Kidney (tissue), 14 donors: ENCODE data around the gene PPFIA1. TPM values are rescaled to one million over a fixed set of nuclear protein-coding genes. Genes with fewer than 3 reads are reported as not detected.

ENCODE experiments used
- DNase-seq, 5 donors: peaks; one replicate each; pipeline ENCODE4 v3.0.0-alpha.2; 2013 to 2020
- FAIRE-seq: peaks from 2 replicates; lab custom pipeline; 2012; peaks lifted over from hg19 to GRCh38; lab: Jason Lieb, UNC
- H3K27ac ChIP-seq, 2 donors: one replicate each; pipeline ENCODE4 v1.7.0; 2013; ENCODE audit warnings: low read depth in 2 of 2, low read length in 2 of 2, inconsistent platforms in 1 of 2
- H3K27me3 ChIP-seq: one replicate; pipeline ENCODE4 v1.7.1; 2013; ENCODE audit warnings: low read length, inconsistent platforms; ENCODE audit not compliant: control insufficient read depth, insufficient read depth
- H3K36me3 ChIP-seq, 3 donors: one replicate each; pipeline versions ENCODE4 v1.7.0 to v1.7.1; 2013; ENCODE audit warnings: low read length in 3 of 3, control low read depth in 1 of 3, inconsistent platforms in 1 of 3; ENCODE audit not compliant: insufficient read depth in 3 of 3, control insufficient read depth in 2 of 3
- H3K4me1 ChIP-seq, 3 donors: one replicate each; pipeline versions ENCODE4 v1.7.0 to v1.7.1; 2013; ENCODE audit warnings: low read length in 3 of 3, inconsistent platforms in 1 of 3, low read depth in 1 of 3; ENCODE audit not compliant: control insufficient read depth in 2 of 3, insufficient read depth in 2 of 3
- H3K4me3 ChIP-seq, 3 donors: one replicate each; pipeline versions ENCODE4 v1.7.0 to v1.8.1; 2013; ENCODE audit warnings: low read length in 3 of 3, control low read depth in 1 of 3, inconsistent platforms in 1 of 3
- H3K9ac ChIP-seq, 3 donors: one replicate each; pipeline versions ENCODE4 v1.7.0 to v1.7.1; 2013; ENCODE audit warnings: low read length in 3 of 3, control low read depth in 1 of 3, inconsistent platforms in 1 of 3
- H3K9me3 ChIP-seq, 3 donors: one replicate each; pipeline versions ENCODE4 v1.7.0 to v1.7.1; 2013; ENCODE audit warnings: low read length in 3 of 3, control low read depth in 1 of 3, inconsistent platforms in 1 of 3; ENCODE audit not compliant: control insufficient read depth in 2 of 3, insufficient read depth in 1 of 3
- CTCF ChIP-seq: IDR thresholded peaks from 3 replicates; pipeline ENCODE4 v1.5.1; 2012; ENCODE audit warnings: mild to moderate bottlenecking, moderate library complexity, borderline replicate concordance; ENCODE audit not compliant: insufficient read depth; ENCODE audit errors: extremely low read depth
- intact Hi-C: fragments of 100-400 bp; cut with DNase I; formaldehyde crosslinking; loops from one replicate; pipeline ENCODE4 v1.11.1; 2022
- polyA plus RNA-seq: library from polyadenylated mRNA; stranded (reverse); fragments of 350-450 nt; fragmentation: Illumina TruSeq; extraction: RNeasy Lipid Tissue Mini Kit (QIAGEN cat#74804); gene quantifications from one replicate; pipeline ENCODE4 v1.2.3, GENCODE V29; 2014; ENCODE audit warnings: low read depth, low replicate concordance; ENCODE audit not compliant: insufficient read depth
- total RNA-seq: library from RNA; stranded (reverse); fragmentation: NEBNext Ultra II Directional; extraction: Animal tissue kit (Norgen Biotek cat#: 25700); gene quantifications from one replicate; pipeline ENCODE4 v1.2.1, GENCODE V29; 2021
- donor health status: control.
- donor health status: control.
- donor health status: control.
- donor health status: control.
- donor health status: control.
- donor health status: DM: yes; HTN: yes; CAD: no.
- donor health status: Normal renal cell carcinoma (clear cell type).

Gene PPFIA1
- total and polyA plus RNA-seq, 2 donors from 2014 or later = 19.1 to 53.0 TPM

- no peaks in the 10 kb centered on the region for H3K27me3 ChIP-seq
- no peak for TF ChIP-seq CTCF
- no peak overlapping the region for H3K4me3 ChIP-seq
- intact Hi-C loops = no loop called here
- no peak overlapping the region for H3K27ac ChIP-seq
- no peaks in the 10 kb centered on the region for H3K9me3 ChIP-seq
- DNase-seq (no peak), FAIRE-seq (no peak)
- H3K9ac ChIP-seq = no peak overlapping the region
- peaks cover 7 to 49% (median 30%) of the 10 kb centered on the region in 3 donors for H3K36me3 ChIP-seq
- no peaks in the 10 kb centered on the region for H3K4me1 ChIP-seq
Measured at GRCh38 chr11:70359451-70360205, 89.1 kb downstream of the PPFIA1 start.

GRCh38 chr11:70360211-70360610, 89.7 kb downstream of the PPFIA1 start:
- H3K4me3 ChIP-seq = no peak overlapping the region
- H3K4me1 ChIP-seq = no peaks in the 10 kb centered on the region
- H3K27me3 ChIP-seq = no peaks in the 10 kb centered on the region
- H3K27ac ChIP-seq = no peak overlapping the region
- H3K9me3 ChIP-seq = no peaks in the 10 kb centered on the region
- no peak for FAIRE-seq
- no peak for TF ChIP-seq CTCF
- H3K9ac ChIP-seq = no peak overlapping the region
- intact Hi-C loops = no loop called here
- no peak for DNase-seq
- peaks cover 7 to 46% (median 35%) of the 10 kb centered on the region in 3 donors for H3K36me3 ChIP-seq

- H3K4me3 ChIP-seq = no peak overlapping the region
- H3K27ac ChIP-seq = no peak overlapping the region
- DNase-seq (no peak), FAIRE-seq (no peak)
- no peaks in the 10 kb centered on the region for H3K4me1 ChIP-seq
- no peak overlapping the region for H3K9ac ChIP-seq
- H3K36me3 ChIP-seq = peaks cover 2 to 27% (median 22%) of the 10 kb centered on the region in 3 donors
- intact Hi-C loops = no loop called here
- H3K27me3 ChIP-seq = no peaks in the 10 kb centered on the region
- no peaks in the 10 kb centered on the region for H3K9me3 ChIP-seq
- no peak for TF ChIP-seq CTCF
Measured at GRCh38 chr11:70364178-70364577, 93.7 kb downstream of the PPFIA1 start.
